Measurements from ENCODE around the gene KCNJ14. TPM values are rescaled to one million over a fixed set of nuclear protein-coding genes. Genes with fewer than 3 reads are reported as not detected.

Gene KCNJ14
- total and polyA plus RNA-seq, 2 experiments from 2014 or later, result 0.81 to 0.94 TPM

GRCh38 chr19:48511800-48512503 lies 56.6 kb downstream of the KCNJ14 start, which contains the start of gene LMTK3:
LMTK3 (minus strand) TSS chr19:48511835; CDS start chr19:48511576, 259 bp downstream.
- H3K4me2 ChIP-seq, result peak within 1 kb of the TSS; percentile 99
- peaks cover 21% of the 10 kb centered on the region for H3K27me3 Mint-ChIP-seq (ENCODE audit: insufficient read depth, low read depth, poor library complexity)
- no peak within 1 kb of the TSS for H3K27ac ChIP-seq (ENCODE audit: low read depth)
- peaks cover 11% of the 10 kb centered on the region for H3K27me3 ChIP-seq (ENCODE audit: insufficient read depth)
- ATAC-seq (peak; percentile 5), DNase-seq (ENCODE audit: low spot score) (peak; percentile 87)
- H3K9me2 ChIP-seq (ENCODE audit: insufficient read depth), result no peaks in the 10 kb centered on the region
- TF ChIP-seq CREB1 (CRISPR knock-in tag; IDR thresholded peaks at IDR 0.05; ENCODE audit: low read depth), result no peak
- H3K36me3 Mint-ChIP-seq (ENCODE audit: low read depth), result peaks cover 5% of the 10 kb centered on the region; the same call in 2 of the 3 replicates
- H3F3A ChIP-seq (replicated peaks; ENCODE audit: low read depth), result peaks cover 9% of the 10 kb centered on the region; the same call in 1 of the 2 replicates
- H3K36me3 ChIP-seq (ENCODE audit: insufficient read depth), result no peaks in the 10 kb centered on the region
- H3K79me2 ChIP-seq (replicated peaks; ENCODE audit: insufficient read depth), result no peaks in the 10 kb centered on the region
- no peak within 1 kb of the TSS for H3K27ac Mint-ChIP-seq
- H3K4me3 ChIP-seq, result peak within 1 kb of the TSS; percentile 90
- no peaks in the 10 kb centered on the region for H3K9me3 Mint-ChIP-seq
- peak within 1 kb of the TSS; percentile 83 for H3K4me3 Mint-ChIP-seq
- H3K4me1 ChIP-seq (ENCODE audit: insufficient read depth), result no peaks in the 10 kb centered on the region
- H2AFZ ChIP-seq, result peak within 1 kb of the TSS; percentile 96
- peaks cover 19% of the 10 kb centered on the region for H3K4me1 Mint-ChIP-seq
- H4K20me1 ChIP-seq (replicated peaks; ENCODE audit: insufficient read depth), result no peaks in the 10 kb centered on the region

GRCh38 chr19:48512504-48513288 lies 57.3 kb downstream of the KCNJ14 start:
- H3K27me3 Mint-ChIP-seq (ENCODE audit: insufficient read depth, low read depth, poor library complexity), result peaks cover 21% of the 10 kb centered on the region
- DNase-seq (ENCODE audit: low spot score), result no peak
- H3K9me3 Mint-ChIP-seq, result no peaks in the 10 kb centered on the region
- Histone ChIP-seq H2AFZ (no peak overlapping the region), H3K9me2 (ENCODE audit: insufficient read depth) (no peaks in the 10 kb centered on the region), H3K4me1 (ENCODE audit: insufficient read depth) (no peaks in the 10 kb centered on the region), H3K4me2 (peak overlapping the region; percentile 86), H3K27me3 (ENCODE audit: insufficient read depth) (peaks cover 11% of the 10 kb centered on the region), H3K79me2 (replicated peaks; ENCODE audit: insufficient read depth) (no peaks in the 10 kb centered on the region), H3K36me3 (ENCODE audit: insufficient read depth) (no peaks in the 10 kb centered on the region), H3K4me3 (peak overlapping the region; percentile 90), H4K20me1 (replicated peaks; ENCODE audit: insufficient read depth) (no peaks in the 10 kb centered on the region), H3K27ac (ENCODE audit: low read depth) (no peak overlapping the region), H3F3A (replicated peaks; ENCODE audit: low read depth) (peaks cover 9% of the 10 kb centered on the region; the same call in 1 of the 2 replicates)
- H3K4me3 Mint-ChIP-seq, result no peak overlapping the region
- H3K4me1 Mint-ChIP-seq, result peaks cover 19% of the 10 kb centered on the region
- no peak for ATAC-seq
- H3K36me3 Mint-ChIP-seq (ENCODE audit: low read depth), result peaks cover 3% of the 10 kb centered on the region; the same call in 2 of the 3 replicates
- no peak overlapping the region for H3K27ac Mint-ChIP-seq
- no peak for TF ChIP-seq JUNB (IDR thresholded peaks at IDR 0.05; ENCODE audit: unreplicated experiment)

- H3K27me3 Mint-ChIP-seq (ENCODE audit: insufficient read depth, low read depth, poor library complexity), result peaks cover 22% of the 10 kb centered on the region
- 0 out of 2 replicates have a peak overlapping the region, but pooled peaks have one; percentile 71 for H3K27ac Mint-ChIP-seq
- H3K9me3 Mint-ChIP-seq, result no peaks in the 10 kb centered on the region
- peaks cover 26% of the 10 kb centered on the region for H3K4me1 Mint-ChIP-seq
- H3K4me3 ChIP-seq, result peak overlapping the region; percentile 90
- peaks cover 12% of the 10 kb centered on the region; the same call in 1 of the 2 replicates for H3F3A ChIP-seq (replicated peaks; ENCODE audit: low read depth)
- H3K36me3 ChIP-seq (ENCODE audit: insufficient read depth), result no peaks in the 10 kb centered on the region
- H2AFZ ChIP-seq, result peak overlapping the region; percentile 97
- peak overlapping the region; percentile 86 for H3K4me2 ChIP-seq
- no peak overlapping the region for H3K4me3 Mint-ChIP-seq
- no peaks in the 10 kb centered on the region for H3K36me3 Mint-ChIP-seq (ENCODE audit: low read depth)
- H3K27ac ChIP-seq (ENCODE audit: low read depth), result no peak overlapping the region
- no peaks in the 10 kb centered on the region for H4K20me1 ChIP-seq (replicated peaks; ENCODE audit: insufficient read depth)
- H3K4me1 ChIP-seq (ENCODE audit: insufficient read depth), result no peaks in the 10 kb centered on the region
- peaks cover 11% of the 10 kb centered on the region for H3K27me3 ChIP-seq (ENCODE audit: insufficient read depth)
- DNase-seq (ENCODE audit: low spot score) (peak; percentile 98), ATAC-seq (peak; percentile 79)
- no peaks in the 10 kb centered on the region for H3K79me2 ChIP-seq (replicated peaks; ENCODE audit: insufficient read depth)
- H3K9me2 ChIP-seq (ENCODE audit: insufficient read depth), result no peaks in the 10 kb centered on the region
- no peak for TF ChIP-seq STAT1 (IDR thresholded peaks at IDR 0.05; ENCODE audit: unreplicated experiment)
- TF ChIP-seq ZNF462 (CRISPR knock-in tag; IDR thresholded peaks at IDR 0.05), result no peak
- TF ChIP-seq ETS1 (IDR thresholded peaks at IDR 0.05), result peak; percentile 98
Measured at GRCh38 chr19:48513289-48514122, 58.1 kb downstream of the KCNJ14 start.

Measured in GM23338 (cell line).